Smooth muscle cell (in vitro differentiated cells): ENCODE measurements around the gene ITGB1BP1. TPM values are rescaled to one million over a fixed set of nuclear protein-coding genes. Genes with fewer than 3 reads are reported as not detected.

Experiments
- DNase-seq: peaks from one replicate; lab custom pipeline; 2025; ENCODE audit not compliant: unreplicated experiment; lab: John Stamatoyannopoulos, UW
- H2AFZ ChIP-seq: fragments of 200-600 bp; sonication (generic); 2 replicates; pipeline ENCODE4 v1.6.0; 2016; ENCODE audit warnings: antibody characterized with exemption, low read depth, mild to moderate bottlenecking
- H3F3A ChIP-seq: fragments of 200-600 bp; sonication (generic); 2 replicates; pipeline ENCODE4 v1.6.0; 2017; ENCODE audit warnings: antibody characterized with exemption, low read depth
- H3K27ac ChIP-seq: fragments of 200-600 bp; sonication (generic); 2 replicates; pipeline ENCODE4 v1.5.1; 2016; ENCODE audit warnings: low read depth, mild to moderate bottlenecking
- H3K27me3 ChIP-seq: fragments of 200-600 bp; sonication (generic); 2 replicates; pipeline ENCODE4 v1.6.1; 2016; ENCODE audit warnings: low read depth, mild to moderate bottlenecking
- H3K36me3 ChIP-seq: fragments of 200-600 bp; sonication (generic); 2 replicates; pipeline ENCODE4 v1.5.1; 2016; ENCODE audit warnings: low read depth
- H3K4me1 ChIP-seq: fragments of 200-600 bp; sonication (generic); 2 replicates; pipeline ENCODE4 v1.5.1; 2016; ENCODE audit warnings: low read depth
- H3K4me2 ChIP-seq: fragments of 200-600 bp; sonication (generic); 2 replicates; pipeline ENCODE4 v1.6.0; 2016; ENCODE audit warnings: mild to moderate bottlenecking
- H3K4me3 ChIP-seq: fragments of 200-600 bp; sonication (generic); 2 replicates; pipeline ENCODE4 v1.5.1; 2016; ENCODE audit warnings: mild to moderate bottlenecking
- H3K79me2 ChIP-seq: fragments of 200-600 bp; sonication (generic); 2 replicates; pipeline ENCODE4 v1.6.0; 2016; ENCODE audit warnings: low read depth, mild to moderate bottlenecking
- H3K9ac ChIP-seq: fragments of 200-600 bp; sonication (generic); 2 replicates; pipeline ENCODE4 v1.6.0; 2016; ENCODE audit warnings: low read depth
- H3K9me3 ChIP-seq: fragments of 200-600 bp; sonication (generic); replicated peaks from 2 replicates; pipeline ENCODE4 v1.5.1; 2016; ENCODE audit warnings: low read depth
- H4K20me1 ChIP-seq: fragments of 200-600 bp; sonication (generic); 2 replicates; pipeline ENCODE4 v1.6.0; 2016; ENCODE audit warnings: low read depth
- WGBS: methylation state at CpG from one replicate; pipeline ENCODE4 v1.1.7; 2016; ENCODE audit warnings: low lambda C conversion rate; 5-methylcytosine and 5-hydroxymethylcytosine counted together
- polyA plus RNA-seq: library from polyadenylated mRNA; unstranded; fragments of >200 nt; fragmentation: Nextera tagmentation; extraction: Ambion mirVana; gene quantifications from 2 replicates; pipeline ENCODE4 v1.2.1, GENCODE V29; 2016
- total RNA-seq: library from RNA; depleted of rRNA; stranded (reverse); fragments of >200 nt; gene quantifications from 2 replicates; pipeline ENCODE4 v1.2.3, GENCODE V29; 2014
- TF ChIP-seq, protein P1 (sequence below): fragments of 200-600 bp; sonication (generic); IDR thresholded peaks from 2 replicates; pipeline ENCODE4 v1.5.1; 2017; ENCODE audit warnings: borderline replicate concordance, mild to moderate bottlenecking, antibody characterized with exemption; ENCODE audit not compliant: insufficient read depth, poor library complexity, severe bottlenecking

The ITGB1BP1 gene
- total and polyA plus RNA-seq, 2 experiments from 2014 or later, result 53.9 to 138 TPM

DNA sequence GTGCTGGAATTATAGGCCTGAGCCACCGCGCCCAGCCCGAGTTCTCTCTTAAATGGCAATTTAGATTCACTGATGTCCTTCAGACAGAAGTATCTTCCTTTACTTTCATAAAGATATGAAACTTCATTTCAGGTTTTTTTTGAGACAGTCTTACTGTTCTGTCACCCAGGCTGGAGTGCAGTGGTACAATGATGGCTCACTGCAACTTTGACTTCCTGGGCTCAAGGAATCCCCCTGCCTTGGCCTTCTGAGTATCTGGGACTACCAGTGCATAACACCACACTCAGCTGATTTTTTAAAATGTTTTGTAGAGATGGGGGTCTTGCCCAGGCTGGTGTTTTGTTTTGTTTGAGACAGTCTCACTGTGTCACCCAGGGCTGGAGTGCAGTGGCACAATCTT, 13.2 kb downstream of the ITGB1BP1 start:
- H3K79me2 ChIP-seq, result peaks cover 20% of the 10 kb centered on the region
- no peaks in the 10 kb centered on the region for H3K4me1 ChIP-seq
- no peak for DNase-seq
- no peak overlapping the region for H2AFZ ChIP-seq
- H3K27me3 ChIP-seq, result no peaks in the 10 kb centered on the region
- peaks cover 21% of the 10 kb centered on the region for H3F3A ChIP-seq
- no peak overlapping the region for H3K27ac ChIP-seq
- peaks cover 11% of the 10 kb centered on the region for H3K36me3 ChIP-seq
- peaks cover 7% of the 10 kb centered on the region for H4K20me1 ChIP-seq
- WGBS, result 94% methylated on average over 3 of the region's 3 CpGs
- no peak overlapping the region for H3K9ac ChIP-seq
- H3K9me3 ChIP-seq, result no peaks in the 10 kb centered on the region
- TF ChIP-seq, protein P1, sequence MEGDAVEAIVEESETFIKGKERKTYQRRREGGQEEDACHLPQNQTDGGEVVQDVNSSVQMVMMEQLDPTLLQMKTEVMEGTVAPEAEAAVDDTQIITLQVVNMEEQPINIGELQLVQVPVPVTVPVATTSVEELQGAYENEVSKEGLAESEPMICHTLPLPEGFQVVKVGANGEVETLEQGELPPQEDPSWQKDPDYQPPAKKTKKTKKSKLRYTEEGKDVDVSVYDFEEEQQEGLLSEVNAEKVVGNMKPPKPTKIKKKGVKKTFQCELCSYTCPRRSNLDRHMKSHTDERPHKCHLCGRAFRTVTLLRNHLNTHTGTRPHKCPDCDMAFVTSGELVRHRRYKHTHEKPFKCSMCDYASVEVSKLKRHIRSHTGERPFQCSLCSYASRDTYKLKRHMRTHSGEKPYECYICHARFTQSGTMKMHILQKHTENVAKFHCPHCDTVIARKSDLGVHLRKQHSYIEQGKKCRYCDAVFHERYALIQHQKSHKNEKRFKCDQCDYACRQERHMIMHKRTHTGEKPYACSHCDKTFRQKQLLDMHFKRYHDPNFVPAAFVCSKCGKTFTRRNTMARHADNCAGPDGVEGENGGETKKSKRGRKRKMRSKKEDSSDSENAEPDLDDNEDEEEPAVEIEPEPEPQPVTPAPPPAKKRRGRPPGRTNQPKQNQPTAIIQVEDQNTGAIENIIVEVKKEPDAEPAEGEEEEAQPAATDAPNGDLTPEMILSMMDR, result no peak
- no peak overlapping the region for H3K4me3 ChIP-seq
- no peak overlapping the region for H3K4me2 ChIP-seq

DNA sequence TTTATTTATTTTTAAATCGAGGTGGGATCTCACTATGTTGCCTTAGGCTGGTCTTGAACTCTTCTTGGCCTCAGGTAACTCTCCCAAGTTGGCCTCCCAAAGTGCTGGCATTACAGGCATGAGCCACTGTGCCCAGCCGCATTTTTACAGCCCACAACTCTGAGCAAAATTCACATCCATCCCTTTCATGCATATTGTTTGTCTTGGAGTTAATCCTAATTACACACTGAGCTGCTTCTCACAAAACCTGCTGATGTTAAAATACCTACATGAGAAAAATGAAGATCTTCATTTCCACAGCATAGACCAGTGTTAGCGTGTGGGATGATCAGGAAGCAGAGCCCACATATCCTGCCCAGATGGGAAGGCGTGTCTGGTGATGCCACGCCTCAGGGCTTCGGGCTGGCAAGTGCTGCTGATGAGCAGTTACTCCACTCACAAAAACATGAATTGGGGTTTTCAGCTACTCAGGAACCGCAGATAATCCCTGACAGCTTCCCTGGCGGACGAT, 14.6 kb downstream of the ITGB1BP1 start:
- no peaks in the 10 kb centered on the region for H3K4me1 ChIP-seq
- peaks cover 7% of the 10 kb centered on the region for H4K20me1 ChIP-seq
- peaks cover 16% of the 10 kb centered on the region for H3K79me2 ChIP-seq
- TF ChIP-seq, protein P1, result no peak
- no peak overlapping the region for H2AFZ ChIP-seq
- peaks cover 21% of the 10 kb centered on the region for H3F3A ChIP-seq
- no peak overlapping the region for H3K27ac ChIP-seq
- 94% methylated on average over 9 of the region's 9 CpGs for WGBS
- no peak overlapping the region for H3K4me2 ChIP-seq
- no peak for DNase-seq
- H3K9ac ChIP-seq, result no peak overlapping the region
- peaks cover 11% of the 10 kb centered on the region for H3K36me3 ChIP-seq
- no peak overlapping the region for H3K4me3 ChIP-seq
- H3K9me3 ChIP-seq, result no peaks in the 10 kb centered on the region
- no peaks in the 10 kb centered on the region for H3K27me3 ChIP-seq

DNA sequence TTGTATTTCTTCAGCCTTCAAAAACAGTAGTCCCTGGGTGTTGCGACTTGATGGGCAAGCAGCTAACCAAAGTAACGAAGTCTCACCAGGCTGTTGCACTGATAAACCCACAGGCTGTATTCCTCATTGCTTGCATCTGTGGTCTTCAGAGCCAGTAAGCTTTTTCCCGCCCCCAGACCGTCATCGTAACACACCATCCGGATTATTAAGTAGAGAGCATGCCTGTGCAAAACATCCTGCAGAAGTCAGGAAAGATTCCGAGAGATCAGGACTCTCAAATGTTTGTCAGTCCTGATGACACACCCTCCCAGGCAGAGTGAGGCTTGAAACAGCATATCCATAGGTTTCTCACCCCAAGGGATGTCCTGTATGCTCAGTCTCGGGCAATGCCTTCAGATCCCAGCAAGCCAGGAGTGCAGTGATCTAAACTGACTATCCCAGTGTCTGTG, 15.9 kb downstream of the ITGB1BP1 start:
- no peak overlapping the region for H3K4me2 ChIP-seq
- no peaks in the 10 kb centered on the region for H3K27me3 ChIP-seq
- H2AFZ ChIP-seq, result no peak overlapping the region
- H3K9me3 ChIP-seq, result no peaks in the 10 kb centered on the region
- peak overlapping the region; percentile 22 for H3K27ac ChIP-seq
- peaks cover 7% of the 10 kb centered on the region for H4K20me1 ChIP-seq
- peaks cover 21% of the 10 kb centered on the region for H3F3A ChIP-seq
- 46% methylated on average over 8 of the region's 8 CpGs for WGBS
- TF ChIP-seq, protein P1, result no peak
- peaks cover 3% of the 10 kb centered on the region for H3K79me2 ChIP-seq
- DNase-seq, result no peak
- H3K4me1 ChIP-seq, result no peaks in the 10 kb centered on the region
- H3K9ac ChIP-seq, result no peak overlapping the region
- H3K36me3 ChIP-seq, result peaks cover 6% of the 10 kb centered on the region
- no peak overlapping the region for H3K4me3 ChIP-seq
